ENCODE measurements around the gene OR6T1.

DNA sequence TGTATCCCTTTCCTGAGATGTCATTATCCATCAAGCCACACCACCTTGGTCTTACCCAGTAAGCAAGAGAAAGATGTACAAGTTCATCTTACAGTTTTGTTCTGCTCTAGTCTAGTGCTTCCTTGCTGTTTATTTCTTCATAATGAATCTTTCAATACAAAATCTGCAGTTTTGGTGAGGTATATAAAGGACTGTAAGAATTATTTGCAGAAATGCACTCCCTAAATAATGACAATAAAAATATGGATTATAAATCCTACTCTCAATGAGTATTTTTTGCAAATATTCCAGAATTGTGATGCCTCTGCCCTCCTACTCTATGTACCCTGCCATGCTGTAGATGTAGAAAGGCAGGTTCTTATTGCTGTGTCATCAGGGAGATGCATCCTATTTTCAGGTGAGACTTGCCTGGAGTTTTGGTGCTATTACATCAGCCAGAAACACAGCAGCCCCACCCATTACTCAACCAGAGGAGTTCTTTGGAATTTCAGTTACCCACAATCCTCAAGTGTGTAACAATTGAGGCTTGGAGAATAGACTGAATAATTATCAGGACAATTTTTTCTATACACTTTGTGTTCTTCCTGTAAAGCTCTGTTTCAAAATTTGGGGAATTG, 34.2 kb upstream of the OR6T1 start, which contains the start of gene OR10S1:
- TF ChIP-seq, protein P1, sequence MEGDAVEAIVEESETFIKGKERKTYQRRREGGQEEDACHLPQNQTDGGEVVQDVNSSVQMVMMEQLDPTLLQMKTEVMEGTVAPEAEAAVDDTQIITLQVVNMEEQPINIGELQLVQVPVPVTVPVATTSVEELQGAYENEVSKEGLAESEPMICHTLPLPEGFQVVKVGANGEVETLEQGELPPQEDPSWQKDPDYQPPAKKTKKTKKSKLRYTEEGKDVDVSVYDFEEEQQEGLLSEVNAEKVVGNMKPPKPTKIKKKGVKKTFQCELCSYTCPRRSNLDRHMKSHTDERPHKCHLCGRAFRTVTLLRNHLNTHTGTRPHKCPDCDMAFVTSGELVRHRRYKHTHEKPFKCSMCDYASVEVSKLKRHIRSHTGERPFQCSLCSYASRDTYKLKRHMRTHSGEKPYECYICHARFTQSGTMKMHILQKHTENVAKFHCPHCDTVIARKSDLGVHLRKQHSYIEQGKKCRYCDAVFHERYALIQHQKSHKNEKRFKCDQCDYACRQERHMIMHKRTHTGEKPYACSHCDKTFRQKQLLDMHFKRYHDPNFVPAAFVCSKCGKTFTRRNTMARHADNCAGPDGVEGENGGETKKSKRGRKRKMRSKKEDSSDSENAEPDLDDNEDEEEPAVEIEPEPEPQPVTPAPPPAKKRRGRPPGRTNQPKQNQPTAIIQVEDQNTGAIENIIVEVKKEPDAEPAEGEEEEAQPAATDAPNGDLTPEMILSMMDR (conservative IDR thresholded peaks at IDR 0.05) = no peak
- no peak for TF ChIP-seq EZH2 (IDR thresholded peaks at IDR 0.05; ENCODE audit: low read depth)

Data from PC-9 (cell line).